Activated T-helper 9 cell treated with anti-CD3 and anti-CD28 coated beads, Interleukin-2, amount 50 U/mL, for 16 hours (primary cell): Measurements from ENCODE around the gene WDR75.
"Not testable (repeated sequence)": the region's sequence is repeated elsewhere in the genome, so short reads cannot be mapped to it uniquely, and the experiment has no call there.

Source experiments
- DNase-seq: peaks from one replicate; pipeline ENCODE4 v3.0.0-alpha.2; 2020; ENCODE audit warnings: low read depth

Gene WDR75

DNA sequence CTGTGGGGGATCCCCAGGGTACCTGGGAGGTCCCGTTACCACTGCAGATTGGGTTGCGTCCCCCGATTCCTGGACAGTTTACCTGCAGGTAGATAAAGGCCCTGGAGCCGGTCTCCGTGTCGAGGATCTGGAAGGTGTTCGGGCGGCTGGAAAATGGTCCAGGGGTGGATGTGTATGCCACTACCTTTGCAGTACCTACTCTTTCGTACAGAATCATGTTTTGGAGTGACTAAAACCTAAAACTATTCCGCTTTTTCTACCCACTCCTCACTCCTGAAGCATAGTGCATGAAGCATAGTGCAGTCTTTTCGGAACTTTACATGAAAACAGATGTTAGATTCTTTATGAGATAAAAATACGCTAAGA, 418 bp downstream of the WDR75 start:
- no peak for DNase-seq

GRCh38 chr2:189442468-189442867, 1.2 kb downstream of the WDR75 start:
- no peak for DNase-seq

GRCh38 chr2:189444322-189444721, 3.0 kb downstream of the WDR75 start:
- no peak for DNase-seq

DNA sequence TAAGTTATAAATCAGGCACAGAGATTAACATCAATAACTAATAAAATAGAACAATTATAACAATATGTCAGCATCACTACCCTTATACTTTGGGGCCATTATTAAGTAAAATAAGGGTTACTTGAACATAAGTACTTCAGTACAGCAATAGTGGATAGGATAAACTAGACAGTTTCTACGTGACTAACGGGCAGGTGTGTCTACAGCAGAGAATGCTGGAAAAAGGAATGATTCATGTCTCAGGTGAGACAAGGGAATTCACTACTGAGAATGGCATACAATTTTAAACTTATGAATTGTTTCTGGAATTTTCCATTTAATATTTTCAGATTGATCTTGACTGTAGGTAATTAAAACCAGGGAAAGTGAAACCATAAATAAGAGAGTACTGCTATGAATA, 5.5 kb downstream of the WDR75 start:
- DNase-seq, result no peak

GRCh38 chr2:189454009-189454408, 12.7 kb downstream of the WDR75 start:
- no peak for DNase-seq

DNA sequence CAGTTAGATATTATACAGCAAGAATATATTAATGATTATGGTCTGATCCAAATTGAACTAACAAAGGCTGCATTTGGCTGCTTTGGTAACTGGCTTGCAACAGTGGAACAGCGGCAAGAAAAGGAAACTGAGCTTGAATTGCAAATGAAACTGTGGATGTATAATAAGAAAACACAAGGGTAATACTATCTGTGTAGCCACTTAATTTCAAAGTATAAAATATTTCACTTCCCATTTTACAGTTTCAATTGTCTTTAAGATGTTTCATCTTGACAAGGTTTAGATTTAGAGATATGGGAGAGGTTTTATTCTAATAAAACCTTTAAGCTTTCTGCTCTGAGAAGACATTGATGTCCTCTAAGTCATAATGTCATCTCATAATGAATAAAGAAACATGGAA, 23.8 kb downstream of the WDR75 start:
- DNase-seq, result no peak

DNA sequence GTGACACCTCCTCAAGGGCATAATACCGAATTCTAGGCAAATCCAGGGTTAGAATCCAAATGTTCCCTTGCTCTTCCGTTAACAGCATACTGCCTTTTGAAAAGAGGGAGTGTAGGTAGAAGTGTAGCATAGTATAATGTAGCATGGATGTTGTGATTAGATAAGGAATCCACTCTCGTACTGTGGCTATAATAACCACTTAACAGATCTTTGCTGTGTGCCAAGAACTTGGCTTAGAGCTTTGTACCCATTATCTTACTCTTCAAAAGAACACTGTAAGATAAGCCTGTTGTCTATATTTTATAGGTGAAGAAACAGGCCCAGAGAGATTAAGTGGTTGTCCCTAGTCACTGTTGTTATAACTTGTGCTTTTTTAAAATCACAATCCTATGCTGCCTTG, 24.2 kb downstream of the WDR75 start:
- no peak for DNase-seq

- no peak for DNase-seq
Measured at GRCh38 chr2:189466046-189466445, 24.8 kb downstream of the WDR75 start.

DNA sequence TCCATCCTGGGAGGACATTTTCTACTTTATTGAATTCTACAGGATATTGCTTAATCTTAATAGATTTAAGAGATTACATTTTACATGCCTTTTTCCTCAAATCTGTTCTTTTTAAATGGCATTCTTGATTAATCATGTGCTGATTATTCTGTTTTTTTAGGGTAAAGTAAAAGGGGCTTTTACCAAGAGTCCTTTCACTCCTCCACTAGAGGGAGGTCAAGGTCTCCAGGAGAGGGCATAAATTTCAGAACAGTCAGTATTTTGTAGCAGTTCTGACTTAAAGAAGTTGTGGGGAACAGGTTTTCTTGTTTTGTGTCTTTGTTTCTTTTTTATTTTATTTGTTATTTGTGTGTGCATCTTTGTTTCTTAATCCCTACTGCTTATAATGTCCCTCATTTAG, 25.4 kb downstream of the WDR75 start:
- no peak for DNase-seq

DNA sequence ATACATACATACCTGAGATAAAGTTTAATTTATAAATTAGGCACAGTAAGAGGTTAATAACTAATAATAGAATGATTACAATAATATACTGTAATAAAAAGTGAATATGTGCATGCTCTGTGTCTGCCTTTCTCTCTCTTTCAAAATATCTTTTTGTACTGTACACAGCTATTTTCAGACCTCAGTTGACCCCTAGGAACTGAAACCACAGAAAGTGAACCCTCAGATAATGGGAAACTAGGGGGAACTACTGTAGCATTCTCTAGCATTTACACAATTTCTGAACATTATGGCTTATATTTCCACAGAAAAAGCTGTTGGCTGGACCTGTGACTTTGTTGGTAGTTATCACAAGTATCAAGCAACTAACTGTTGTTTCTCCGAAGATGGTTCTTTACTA, 25.9 kb downstream of the WDR75 start:
- DNase-seq, result no peak

DNA sequence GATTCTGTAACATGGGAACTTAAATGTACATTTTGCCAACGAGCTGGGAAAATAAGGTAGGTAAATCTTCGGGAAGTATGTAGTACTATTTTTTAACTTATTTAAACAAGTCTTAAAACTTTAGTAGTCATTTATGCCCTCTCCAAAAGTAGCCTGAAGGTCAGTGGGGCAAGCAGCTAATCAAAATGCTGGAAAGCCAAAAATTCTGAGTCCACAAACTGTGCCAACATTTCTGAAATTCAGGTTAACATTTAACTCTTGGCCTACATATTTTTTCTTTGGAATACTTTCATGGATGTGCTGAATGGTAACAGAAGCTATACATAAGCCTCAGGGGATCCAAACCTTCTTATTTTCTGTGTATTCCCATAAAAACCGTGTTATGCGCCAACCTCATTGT, 26.3 kb downstream of the WDR75 start:
- DNase-seq, result no peak

- DNase-seq, result no peak
Measured at GRCh38 chr2:189474526-189474925, 33.3 kb downstream of the WDR75 start.

DNA sequence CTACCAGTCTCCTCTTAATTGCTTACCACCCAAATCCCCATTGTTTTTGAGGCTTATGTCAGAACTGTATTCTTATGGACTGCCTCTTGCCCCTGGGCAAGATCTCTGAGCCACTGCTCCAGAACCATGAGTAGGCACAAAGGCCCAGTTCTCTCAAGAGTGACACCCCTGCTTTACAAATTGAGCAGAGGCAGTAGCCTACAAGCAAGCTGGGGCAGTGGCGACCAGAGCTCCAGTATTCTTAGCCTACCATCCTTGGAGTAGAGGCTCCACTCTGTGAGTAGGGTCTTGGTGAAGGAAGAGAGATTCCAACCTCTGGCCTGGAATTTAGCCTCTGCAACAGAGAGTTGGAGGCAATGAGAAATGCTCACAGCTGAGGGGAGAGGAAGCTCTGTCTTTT, 36.5 kb downstream of the WDR75 start:
- DNase-seq, result no peak

GRCh38 chr2:189478289-189478688, 37.0 kb downstream of the WDR75 start:
- DNase-seq, result not testable (repeated sequence)

GRCh38 chr2:189481071-189481470, 39.8 kb downstream of the WDR75 start:
- no peak for DNase-seq

DNA sequence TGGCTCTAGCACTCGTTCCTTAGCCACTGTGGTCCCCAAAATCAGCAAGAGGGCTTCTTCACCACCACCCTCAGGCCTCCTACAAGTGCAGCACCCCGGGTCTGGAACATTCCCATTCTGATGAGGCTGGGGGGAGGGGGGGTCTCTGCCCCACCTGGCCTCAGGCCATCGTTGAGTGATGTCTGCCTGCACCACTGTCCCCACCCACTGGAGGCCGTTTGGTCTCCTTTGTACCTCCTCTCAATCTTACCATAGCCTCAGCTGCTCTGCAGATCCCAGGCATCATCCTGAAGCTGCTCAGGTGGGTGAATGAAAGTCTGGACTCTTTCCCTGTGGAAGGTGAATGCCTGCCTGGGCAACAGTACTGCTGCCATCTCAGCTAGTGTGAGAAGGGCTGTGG, 42.3 kb downstream of the WDR75 start:
- DNase-seq, result no peak

GRCh38 chr2:189483980-189484740, 42.9 kb downstream of the WDR75 start:
- no peak for DNase-seq

DNA sequence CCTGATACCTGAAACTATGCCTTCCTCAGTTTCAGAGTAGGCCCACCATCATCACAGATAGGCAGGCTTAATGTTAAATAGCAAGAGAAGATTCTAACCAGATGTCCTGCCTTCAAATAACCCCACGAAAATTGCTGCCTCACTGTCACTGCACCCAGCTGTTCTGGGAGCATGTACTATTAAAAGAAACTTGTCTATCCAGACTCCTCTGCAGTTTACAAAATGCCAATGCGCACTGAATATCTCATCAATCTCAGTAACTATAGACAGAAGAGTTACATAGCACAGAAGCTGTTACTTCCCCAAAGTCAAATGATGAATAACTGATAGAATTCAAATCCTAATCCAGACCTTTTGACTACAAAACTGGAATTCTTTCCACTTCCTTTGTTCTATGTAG, 43.9 kb downstream of the WDR75 start:
- no peak for DNase-seq

DNA sequence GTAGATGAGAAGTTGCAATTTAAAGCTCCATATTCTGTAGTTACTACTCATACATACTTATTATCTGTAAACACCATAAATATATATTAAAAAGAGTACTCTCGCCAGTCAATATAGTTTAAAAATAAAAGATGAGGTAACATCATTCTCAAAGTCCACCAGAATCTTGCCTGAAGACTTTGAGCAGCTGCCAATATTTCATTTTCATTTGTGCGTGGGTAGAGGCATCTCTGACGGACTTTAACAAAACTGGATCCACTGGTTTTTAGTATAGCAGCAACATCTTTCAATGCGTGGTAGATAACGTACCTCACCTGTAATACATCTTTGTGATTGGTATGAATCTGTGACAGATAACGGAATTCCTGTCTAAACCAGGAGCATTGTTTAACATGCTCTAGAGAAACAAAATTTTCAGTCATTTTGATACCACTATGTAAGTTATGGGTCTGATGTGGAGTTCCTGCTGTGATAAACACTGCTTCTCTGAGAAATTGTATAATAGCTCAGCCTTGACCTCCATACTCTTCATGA, 45.0 kb downstream of the WDR75 start:
- DNase-seq, result no peak

DNA sequence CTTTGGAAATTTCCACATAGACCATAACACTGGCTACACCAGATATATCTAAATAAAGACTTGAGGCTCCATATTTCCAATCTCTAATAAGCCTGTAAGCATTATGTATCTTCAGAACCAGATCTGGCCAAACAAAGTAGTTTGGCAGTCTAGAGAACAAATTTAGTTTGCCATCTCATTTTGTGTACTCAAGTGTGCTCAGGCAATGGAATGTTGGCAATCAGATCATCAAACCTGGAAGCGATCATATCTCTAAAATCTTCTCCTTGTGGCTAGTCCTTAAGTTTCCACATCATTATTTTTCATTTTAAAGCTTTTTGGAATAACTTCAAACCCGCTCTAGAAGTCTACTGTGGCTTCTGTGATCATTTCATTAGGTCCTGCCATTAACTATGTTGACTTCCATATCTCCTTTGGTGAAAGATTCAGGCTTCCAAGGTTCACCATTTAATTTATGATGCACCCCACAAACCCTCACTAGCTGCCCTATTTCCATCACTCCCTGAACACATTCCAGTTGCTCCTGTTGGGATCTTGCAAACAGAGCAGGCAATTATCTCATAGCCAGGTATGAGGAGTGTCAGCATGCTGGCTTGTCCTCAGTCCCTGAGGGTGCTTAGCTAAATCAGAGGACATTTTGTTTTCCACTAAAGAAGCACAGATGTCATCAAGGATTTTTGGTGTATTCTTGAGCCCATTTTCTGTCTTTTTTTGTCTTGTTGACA, 46.2 kb downstream of the WDR75 start:
- DNase-seq, result no peak

DNA sequence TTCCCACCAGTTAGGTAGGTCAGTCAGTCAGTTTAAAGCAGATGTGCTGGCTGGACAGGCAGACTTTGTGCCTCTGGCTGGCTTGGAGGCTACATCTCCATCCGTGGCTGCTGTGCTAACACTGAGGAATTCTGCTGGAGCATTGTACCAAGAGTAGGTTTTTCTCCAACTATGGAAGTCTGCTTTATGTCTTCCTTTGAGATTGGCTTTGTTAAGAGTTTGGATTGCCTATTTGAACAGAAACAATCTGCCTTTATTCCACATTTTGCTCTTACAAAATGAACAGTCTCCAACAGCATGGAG, 46.7 kb downstream of the WDR75 start:
- no peak for DNase-seq

DNA sequence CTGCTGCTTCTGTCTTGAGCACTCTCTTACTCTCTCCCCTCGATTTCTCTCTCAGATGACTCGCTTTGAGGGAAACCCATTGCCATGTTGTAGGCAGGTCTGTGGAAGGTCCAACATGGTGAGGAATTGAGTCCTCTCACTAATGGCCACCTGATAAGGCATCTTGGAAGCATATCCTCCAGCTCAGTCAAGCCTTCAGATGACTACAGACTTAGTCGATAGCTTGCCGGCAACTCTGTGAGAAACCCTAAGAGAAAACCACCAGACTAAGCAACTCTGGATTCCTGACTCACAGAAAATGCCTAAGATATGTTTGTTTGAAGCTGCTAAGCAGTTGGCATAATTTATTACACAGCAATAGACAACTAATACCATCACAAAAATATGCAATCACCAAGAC, 51.2 kb downstream of the WDR75 start:
- DNase-seq, result no peak

GRCh38 chr2:189498205-189498604, 56.9 kb downstream of the WDR75 start:
- DNase-seq, result no peak

- no peak for DNase-seq
Measured at GRCh38 chr2:189499137-189499536, 57.9 kb downstream of the WDR75 start.
